Panc1 (cell line): Measurements from ENCODE around the gene BCL11B. TPM values are rescaled to one million over a fixed set of nuclear protein-coding genes. Genes with fewer than 3 reads are reported as not detected.

ENCODE experiments used
- ATAC-seq: fragments of 200-7000 bp; cut with Tn5 transposase; 2 replicates; pipeline ENCODE4 v1.9.1; 2020; ENCODE audit warnings: mild to moderate bottlenecking, moderate library complexity
- BruUV-seq: library from RNA; stranded (reverse); fragments of 400-500 nt; replicated peaks from 2 replicates; lab custom pipeline; 2021; lab: Mats Ljungman, UMichigan
- CTCF ChIA-PET: fragments of 300-600 bp; sonication (Branson Sonifier 250); formaldehyde crosslinking; loops from one replicate; lab custom pipeline; 2022; ENCODE audit warnings: antibody characterized with exemption; lab: Charles Lee
- POLR2A ChIA-PET: fragments of 300-600 bp; sonication (Branson Sonifier 250); formaldehyde crosslinking; loops from one replicate; lab custom pipeline; 2022; ENCODE audit warnings: antibody characterized with exemption; lab: Charles Lee
- DNase-seq: peaks from one replicate; pipeline ENCODE4 v3.0.0-alpha.2; 2010; ENCODE audit warnings: low read depth, low spot score
- H3K27ac ChIP-seq: 2 replicates; pipeline ENCODE4 v1.5.1; 2011; ENCODE audit warnings: mild to moderate bottlenecking, low read length, inconsistent platforms
- H3K27me3 ChIP-seq: fragments of 200-500 bp; sonication (Bioruptor generic); 2 replicates; pipeline ENCODE4 v1.6.0; 2014; ENCODE audit warnings: low read length, inconsistent platforms; ENCODE audit not compliant: control insufficient read depth, insufficient read depth
- H3K36me3 ChIP-seq: fragments of 200-500 bp; sonication (Bioruptor generic); 2 replicates; pipeline ENCODE4 v1.5.1; 2014; ENCODE audit warnings: inconsistent platforms, mild to moderate bottlenecking, low read length, moderate library complexity; ENCODE audit not compliant: control insufficient read depth, insufficient read depth
- H3K4me1 ChIP-seq: 2 replicates; pipeline ENCODE4 v1.5.1; 2011; ENCODE audit warnings: inconsistent platforms, mild to moderate bottlenecking, low read length, moderate library complexity; ENCODE audit not compliant: control insufficient read depth, insufficient read depth
- H3K4me3 ChIP-seq, 2 experiments: 2 replicates each; pipeline ENCODE4 v1.5.1; 2011 to 2012; ENCODE audit warnings: low read depth in 2 of 2, low read length in 2 of 2, mild to moderate bottlenecking in 2 of 2, inconsistent platforms in 1 of 2, moderate library complexity in 1 of 2
- H3K9me3 ChIP-seq: fragments of 200-500 bp; sonication (Bioruptor generic); 2 replicates; pipeline ENCODE4 v1.5.1; 2014; ENCODE audit warnings: low read depth, mild to moderate bottlenecking, inconsistent platforms, low read length, moderate library complexity; ENCODE audit not compliant: control insufficient read depth, insufficient read depth
- POLR2AphosphoS5 ChIP-seq: IDR thresholded peaks from 2 replicates; pipeline ENCODE4 v1.6.1; 2012; ENCODE audit warnings: mild to moderate bottlenecking, low read depth, low read length, moderate library complexity
- in situ Hi-C: cut with HindIII; loops from 2 replicates; pipeline ENCODE4 v1.10.0; 2016; ENCODE audit warnings: low sequenced_read_pairs, low pct_unique_long_range_greater_than_20kb
- intact Hi-C: fragments of 100-400 bp; cut with micrococcal nuclease; formaldehyde crosslinking; loops from one replicate; pipeline ENCODE4 v1.10.0; 2022; ENCODE audit not compliant: unreplicated experiment
- total RNA-seq: library from RNA; stranded (reverse); gene quantifications from one replicate; pipeline ENCODE4 v1.2.1, GENCODE V29; 2021; ENCODE audit not compliant: unreplicated experiment
- TF ChIP-seq, protein P1 (sequence below), 2 experiments: IDR thresholded peaks; 2 replicates each; pipeline ENCODE4 v1.6.1; 2011 to 2012; ENCODE audit warnings: low read depth in 2 of 2, control low read depth in 1 of 2, low read length in 1 of 2, mild to moderate bottlenecking in 1 of 2, moderate library complexity in 1 of 2; ENCODE audit not compliant: insufficient read depth in 1 of 2

The BCL11B gene
- total RNA-seq, 1 experiment from 2014 or later = 0.23 TPM

DNA sequence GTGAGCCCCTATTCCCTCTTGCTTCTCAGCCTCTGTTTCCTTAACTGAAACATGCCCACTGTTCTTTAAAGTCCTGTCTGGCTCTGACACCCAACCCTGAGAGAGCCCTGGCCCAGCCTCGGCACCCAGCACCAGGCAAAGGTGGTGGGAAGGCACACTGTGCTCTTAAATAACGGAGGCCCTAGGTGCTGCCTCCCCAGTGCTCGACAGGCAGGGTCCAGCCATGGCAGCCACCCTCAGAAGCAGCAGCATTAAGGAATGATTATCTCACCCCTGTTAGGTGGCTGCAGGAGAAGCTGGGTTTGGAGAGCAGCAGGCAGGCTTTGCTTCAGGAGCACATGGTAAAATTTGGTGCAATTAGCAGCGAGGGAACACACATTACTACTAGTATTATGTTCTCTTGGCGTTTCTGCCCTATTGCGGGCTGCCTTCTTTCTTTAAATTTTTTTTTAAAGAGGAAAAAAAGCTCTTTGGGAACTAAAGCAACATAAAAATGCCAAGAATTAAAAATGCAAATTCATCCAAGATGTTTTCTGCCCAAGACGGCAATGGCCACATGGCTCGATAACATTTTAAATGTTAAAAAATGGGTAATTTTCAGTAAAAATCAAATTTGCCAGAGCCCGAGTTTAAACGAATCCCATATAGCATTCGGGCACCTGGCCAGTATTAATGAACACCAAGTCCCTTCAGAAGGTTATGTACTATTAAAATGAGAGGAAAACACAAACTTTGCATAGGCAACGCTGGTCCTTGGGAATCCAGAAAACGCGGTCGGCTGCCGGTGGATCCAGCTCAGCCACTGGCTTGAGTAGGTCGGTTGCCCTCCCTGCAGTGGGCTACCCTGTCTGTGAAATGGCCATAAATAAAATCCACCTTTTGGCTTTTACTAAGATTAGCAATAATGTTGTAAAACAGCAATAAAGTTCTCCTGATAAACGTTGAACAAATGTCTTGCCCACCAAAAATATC, 152.2 kb downstream of the BCL11B start:
- no peaks in the 10 kb centered on the region for H3K4me1 ChIP-seq
- no peak overlapping the region for H3K4me3 ChIP-seq
- no peak for ATAC-seq
- POLR2A ChIA-PET = no interaction called here
- intact Hi-C loops = loop anchor here (5.0 kb wide), 1 partner anchor 147 kb away; no protein-coding TSS in a partner anchor
- no peak for DNase-seq
- in situ Hi-C loops = no loop called here
- H3K9me3 ChIP-seq = no peaks in the 10 kb centered on the region
- TF ChIP-seq, protein P1, sequence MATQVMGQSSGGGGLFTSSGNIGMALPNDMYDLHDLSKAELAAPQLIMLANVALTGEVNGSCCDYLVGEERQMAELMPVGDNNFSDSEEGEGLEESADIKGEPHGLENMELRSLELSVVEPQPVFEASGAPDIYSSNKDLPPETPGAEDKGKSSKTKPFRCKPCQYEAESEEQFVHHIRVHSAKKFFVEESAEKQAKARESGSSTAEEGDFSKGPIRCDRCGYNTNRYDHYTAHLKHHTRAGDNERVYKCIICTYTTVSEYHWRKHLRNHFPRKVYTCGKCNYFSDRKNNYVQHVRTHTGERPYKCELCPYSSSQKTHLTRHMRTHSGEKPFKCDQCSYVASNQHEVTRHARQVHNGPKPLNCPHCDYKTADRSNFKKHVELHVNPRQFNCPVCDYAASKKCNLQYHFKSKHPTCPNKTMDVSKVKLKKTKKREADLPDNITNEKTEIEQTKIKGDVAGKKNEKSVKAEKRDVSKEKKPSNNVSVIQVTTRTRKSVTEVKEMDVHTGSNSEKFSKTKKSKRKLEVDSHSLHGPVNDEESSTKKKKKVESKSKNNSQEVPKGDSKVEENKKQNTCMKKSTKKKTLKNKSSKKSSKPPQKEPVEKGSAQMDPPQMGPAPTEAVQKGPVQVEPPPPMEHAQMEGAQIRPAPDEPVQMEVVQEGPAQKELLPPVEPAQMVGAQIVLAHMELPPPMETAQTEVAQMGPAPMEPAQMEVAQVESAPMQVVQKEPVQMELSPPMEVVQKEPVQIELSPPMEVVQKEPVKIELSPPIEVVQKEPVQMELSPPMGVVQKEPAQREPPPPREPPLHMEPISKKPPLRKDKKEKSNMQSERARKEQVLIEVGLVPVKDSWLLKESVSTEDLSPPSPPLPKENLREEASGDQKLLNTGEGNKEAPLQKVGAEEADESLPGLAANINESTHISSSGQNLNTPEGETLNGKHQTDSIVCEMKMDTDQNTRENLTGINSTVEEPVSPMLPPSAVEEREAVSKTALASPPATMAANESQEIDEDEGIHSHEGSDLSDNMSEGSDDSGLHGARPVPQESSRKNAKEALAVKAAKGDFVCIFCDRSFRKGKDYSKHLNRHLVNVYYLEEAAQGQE (IDR thresholded peaks at IDR 0.05; ENCODE audit: insufficient read depth in 1 of 2, low read depth in 2 of 2, low read length in 1 of 2) = no peak
- TF ChIP-seq POLR2AphosphoS5 = no peak
- BruUV-seq = no TSS peak
- no peaks in the 10 kb centered on the region for H3K36me3 ChIP-seq
- no peak overlapping the region for H3K27ac ChIP-seq
- H3K27me3 ChIP-seq = no peaks in the 10 kb centered on the region
- CTCF ChIA-PET = no interaction called here

Other genes starting within 250 kb of the BCL11B start
- 51.1 TPM for gene SETD3, start 208.7 kb upstream of the BCL11B start, total RNA-seq
- 47.8 TPM for gene CCNK, start 209.2 kb upstream of the BCL11B start, total RNA-seq